Measurements from ENCODE around the gene KRT80. TPM values are rescaled to one million over a fixed set of nuclear protein-coding genes. Genes with fewer than 3 reads are reported as not detected.

KRT80 gene
- total RNA-seq: 0.52 and 0.97 TPM in 2 replicates

GRCh38 chr12:52191841-52192791 is at the start of gene KRT80:
Gene KRT80 (minus strand): TSS chr12:52192014. CDS start chr12:52191902, 112 bp downstream.

GRCh38 chr12:52232674-52233461 is 41.1 kb upstream of the KRT80 start, which contains the start of gene KRT7:
Gene KRT7 (plus strand): TSS chr12:52233243. CDS start chr12:52233297, 54 bp downstream.

Other genes starting within 250 kb of the KRT80 start
- gene ACVR1B, start 240.3 kb downstream of the KRT80 start, total RNA-seq: 8.2 and 8.8 TPM in 2 replicates
- gene TAMALIN, start 185.1 kb downstream of the KRT80 start, total RNA-seq: 0.65 TPM in 2 replicates
- 6.1 and 25.6 TPM in 2 replicates for gene NR4A1, start 140.6 kb downstream of the KRT80 start, total RNA-seq
- gene ATG101, start 122.0 kb downstream of the KRT80 start, total RNA-seq: 37.5 and 45.2 TPM in 2 replicates
- 0.39 and 0.65 TPM in 2 replicates for gene SMIM41, start 112.3 kb downstream of the KRT80 start, total RNA-seq
- 14.2 and 24.8 TPM in 2 replicates for gene KRT7, start 41.2 kb upstream of the KRT80 start, total RNA-seq
- 0.54 and 2.0 TPM in 2 replicates for gene KRT86, start 82.6 kb upstream of the KRT80 start, total RNA-seq
- gene KRT81, start 99.5 kb upstream of the KRT80 start, total RNA-seq: 0.26 TPM in 1 of 2 replicates, not detected in the other
- gene KRT83, start 129.4 kb upstream of the KRT80 start, total RNA-seq: not detected in 2 replicates
- gene KRT85, start 175.5 kb upstream of the KRT80 start, total RNA-seq: under 0.01 TPM in 1 of 2 replicates, not detected in the other
- not detected in 2 replicates for gene KRT84, start 193.6 kb upstream of the KRT80 start, total RNA-seq
- gene KRT82, start 214.3 kb upstream of the KRT80 start, total RNA-seq: not detected in 2 replicates
- gene KRT75, start 242.4 kb upstream of the KRT80 start, total RNA-seq: 0.91 and 1.4 TPM in 2 replicates